Smooth muscle cell (in vitro differentiated cells): ENCODE results near the gene NRXN3. TPM values are rescaled to one million over a fixed set of nuclear protein-coding genes. Genes with fewer than 3 reads are reported as not detected.

Experiments used
- DNase-seq: peaks from one replicate; lab custom pipeline; 2025; ENCODE audit not compliant: unreplicated experiment; lab: John Stamatoyannopoulos, UW
- H2AFZ ChIP-seq: fragments of 200-600 bp; sonication (generic); 2 replicates; pipeline ENCODE4 v1.6.0; 2016; ENCODE audit warnings: antibody characterized with exemption, low read depth, mild to moderate bottlenecking
- H3F3A ChIP-seq: fragments of 200-600 bp; sonication (generic); 2 replicates; pipeline ENCODE4 v1.6.0; 2017; ENCODE audit warnings: antibody characterized with exemption, low read depth
- H3K27ac ChIP-seq: fragments of 200-600 bp; sonication (generic); 2 replicates; pipeline ENCODE4 v1.5.1; 2016; ENCODE audit warnings: low read depth, mild to moderate bottlenecking
- H3K27me3 ChIP-seq: fragments of 200-600 bp; sonication (generic); 2 replicates; pipeline ENCODE4 v1.6.1; 2016; ENCODE audit warnings: low read depth, mild to moderate bottlenecking
- H3K36me3 ChIP-seq: fragments of 200-600 bp; sonication (generic); 2 replicates; pipeline ENCODE4 v1.5.1; 2016; ENCODE audit warnings: low read depth
- H3K4me1 ChIP-seq: fragments of 200-600 bp; sonication (generic); 2 replicates; pipeline ENCODE4 v1.5.1; 2016; ENCODE audit warnings: low read depth
- H3K4me2 ChIP-seq: fragments of 200-600 bp; sonication (generic); 2 replicates; pipeline ENCODE4 v1.6.0; 2016; ENCODE audit warnings: mild to moderate bottlenecking
- H3K4me3 ChIP-seq: fragments of 200-600 bp; sonication (generic); 2 replicates; pipeline ENCODE4 v1.5.1; 2016; ENCODE audit warnings: mild to moderate bottlenecking
- H3K79me2 ChIP-seq: fragments of 200-600 bp; sonication (generic); 2 replicates; pipeline ENCODE4 v1.6.0; 2016; ENCODE audit warnings: low read depth, mild to moderate bottlenecking
- H3K9ac ChIP-seq: fragments of 200-600 bp; sonication (generic); 2 replicates; pipeline ENCODE4 v1.6.0; 2016; ENCODE audit warnings: low read depth
- H3K9me3 ChIP-seq: fragments of 200-600 bp; sonication (generic); replicated peaks from 2 replicates; pipeline ENCODE4 v1.5.1; 2016; ENCODE audit warnings: low read depth
- H4K20me1 ChIP-seq: fragments of 200-600 bp; sonication (generic); 2 replicates; pipeline ENCODE4 v1.6.0; 2016; ENCODE audit warnings: low read depth
- CTCF ChIP-seq: fragments of 200-600 bp; sonication (generic); IDR thresholded peaks from 2 replicates; pipeline ENCODE4 v1.5.1; 2017; ENCODE audit warnings: borderline replicate concordance, mild to moderate bottlenecking, antibody characterized with exemption; ENCODE audit not compliant: insufficient read depth, poor library complexity, severe bottlenecking
- WGBS: methylation state at CpG from one replicate; pipeline ENCODE4 v1.1.7; 2016; ENCODE audit warnings: low lambda C conversion rate; 5-methylcytosine and 5-hydroxymethylcytosine counted together
- polyA plus RNA-seq: library from polyadenylated mRNA; unstranded; fragments of >200 nt; fragmentation: Nextera tagmentation; extraction: Ambion mirVana; gene quantifications from 2 replicates; pipeline ENCODE4 v1.2.1, GENCODE V29; 2016
- total RNA-seq: library from RNA; depleted of rRNA; stranded (reverse); fragments of >200 nt; gene quantifications from 2 replicates; pipeline ENCODE4 v1.2.3, GENCODE V29; 2014

Gene NRXN3
- total and polyA plus RNA-seq, 2 experiments from 2014 or later: 1.2 to 7.0 TPM

- H3K4me3 ChIP-seq: no peak overlapping the region
- no peak overlapping the region for H2AFZ ChIP-seq
- no peak for DNase-seq
- no peaks in the 10 kb centered on the region for H3K36me3 ChIP-seq
- H3K4me2 ChIP-seq: no peak overlapping the region
- no peaks in the 10 kb centered on the region for H3K79me2 ChIP-seq
- no peaks in the 10 kb centered on the region for H3K27me3 ChIP-seq
- TF ChIP-seq CTCF: no peak
- no peaks in the 10 kb centered on the region for H3K9me3 ChIP-seq
- no peaks in the 10 kb centered on the region for H3K4me1 ChIP-seq
- no peak overlapping the region for H3K9ac ChIP-seq
- no peaks in the 10 kb centered on the region for H3F3A ChIP-seq
- H3K27ac ChIP-seq: no peak overlapping the region
- H4K20me1 ChIP-seq: no peaks in the 10 kb centered on the region
Measured at GRCh38 chr14:79162833-79163232, 992.7 kb downstream of the NRXN3 start.

GRCh38 chr14:79165471-79166090 is 995.4 kb downstream of the NRXN3 start:
- no peak for TF ChIP-seq CTCF
- Histone ChIP-seq H3K79me2 (no peaks in the 10 kb centered on the region), H3K9ac (no peak overlapping the region), H2AFZ (no peak overlapping the region), H4K20me1 (no peaks in the 10 kb centered on the region), H3K27me3 (no peaks in the 10 kb centered on the region), H3K4me3 (no peak overlapping the region), H3K36me3 (no peaks in the 10 kb centered on the region), H3K4me1 (no peaks in the 10 kb centered on the region), H3F3A (no peaks in the 10 kb centered on the region), H3K9me3 (no peaks in the 10 kb centered on the region), H3K4me2 (no peak overlapping the region), H3K27ac (no peak overlapping the region)
- DNase-seq: no peak
- 78% methylated on average over 4 of the region's 4 CpGs for WGBS

GRCh38 chr14:79166171-79166570 is 996.0 kb downstream of the NRXN3 start:
- no peaks in the 10 kb centered on the region for H3K36me3 ChIP-seq
- H2AFZ ChIP-seq: no peak overlapping the region
- DNase-seq: no peak
- H3K4me2 ChIP-seq: no peak overlapping the region
- WGBS: 87% methylated on average over 2 of the region's 2 CpGs
- H3F3A ChIP-seq: no peaks in the 10 kb centered on the region
- no peak for TF ChIP-seq CTCF
- no peaks in the 10 kb centered on the region for H3K9me3 ChIP-seq
- H4K20me1 ChIP-seq: no peaks in the 10 kb centered on the region
- no peak overlapping the region for H3K27ac ChIP-seq
- no peak overlapping the region for H3K4me3 ChIP-seq
- no peak overlapping the region for H3K9ac ChIP-seq
- no peaks in the 10 kb centered on the region for H3K4me1 ChIP-seq
- no peaks in the 10 kb centered on the region for H3K79me2 ChIP-seq
- no peaks in the 10 kb centered on the region for H3K27me3 ChIP-seq

- H3K9ac ChIP-seq: no peak overlapping the region
- H3K79me2 ChIP-seq: no peaks in the 10 kb centered on the region
- WGBS: 28% methylated on average over 1 of the region's 1 CpG
- no peak overlapping the region for H3K4me2 ChIP-seq
- no peak for DNase-seq
- H3K9me3 ChIP-seq: no peaks in the 10 kb centered on the region
- no peak overlapping the region for H3K4me3 ChIP-seq
- no peak overlapping the region for H2AFZ ChIP-seq
- H4K20me1 ChIP-seq: no peaks in the 10 kb centered on the region
- no peak overlapping the region for H3K27ac ChIP-seq
- TF ChIP-seq CTCF: no peak
- H3K36me3 ChIP-seq: no peaks in the 10 kb centered on the region
- no peaks in the 10 kb centered on the region for H3K27me3 ChIP-seq
- no peaks in the 10 kb centered on the region for H3F3A ChIP-seq
- H3K4me1 ChIP-seq: no peaks in the 10 kb centered on the region
Measured at GRCh38 chr14:79167957-79168356, 997.8 kb downstream of the NRXN3 start.
